T-helper 9 cell (primary cell): ENCODE results near the gene SNED1.

ENCODE experiments used
- DNase-seq: peaks from one replicate; pipeline ENCODE4 v3.0.0-alpha.2; 2020

The SNED1 gene

DNA sequence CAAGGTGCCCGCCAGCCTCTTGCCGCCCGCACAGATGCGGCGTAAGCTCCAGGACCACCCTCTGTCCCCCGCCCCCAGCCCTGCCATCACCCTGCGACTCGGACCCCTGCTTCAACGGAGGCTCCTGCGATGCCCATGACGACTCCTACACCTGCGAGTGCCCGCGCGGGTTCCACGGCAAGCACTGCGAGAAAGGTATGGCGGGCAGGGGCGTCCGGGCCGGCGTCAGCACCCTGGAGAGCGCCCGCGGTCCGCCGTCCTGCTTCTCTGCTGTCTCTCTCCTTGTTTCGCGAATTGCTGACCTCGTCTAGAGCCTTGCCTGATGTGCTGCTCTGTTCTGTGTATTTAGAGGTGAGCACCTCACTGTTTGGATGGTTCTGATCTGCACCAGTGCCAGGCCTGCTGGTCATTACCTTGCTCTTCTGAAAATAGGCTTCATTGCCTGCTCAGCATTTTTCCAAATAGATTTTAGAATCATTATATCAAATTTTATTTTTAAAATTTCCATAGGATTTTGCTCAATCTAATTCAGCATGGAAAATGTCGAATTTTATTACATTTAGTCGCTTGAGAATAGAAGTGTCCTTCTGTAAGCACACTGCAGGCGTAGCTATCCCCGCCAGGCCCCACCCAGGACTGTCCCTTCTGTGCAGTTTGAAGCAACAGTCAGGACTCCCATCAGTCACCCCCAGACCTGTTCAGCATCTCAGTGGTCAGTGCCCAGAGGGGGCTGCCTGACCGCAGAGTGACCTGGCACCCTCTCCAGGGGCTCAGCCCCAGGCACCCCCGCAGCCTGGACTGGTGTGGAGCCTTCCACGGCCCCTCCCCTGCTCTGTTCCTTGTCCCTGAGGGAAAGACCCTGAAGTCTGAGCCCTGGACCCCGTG, 51.6 kb downstream of the SNED1 start:
- DNase-seq = no peak

DNA sequence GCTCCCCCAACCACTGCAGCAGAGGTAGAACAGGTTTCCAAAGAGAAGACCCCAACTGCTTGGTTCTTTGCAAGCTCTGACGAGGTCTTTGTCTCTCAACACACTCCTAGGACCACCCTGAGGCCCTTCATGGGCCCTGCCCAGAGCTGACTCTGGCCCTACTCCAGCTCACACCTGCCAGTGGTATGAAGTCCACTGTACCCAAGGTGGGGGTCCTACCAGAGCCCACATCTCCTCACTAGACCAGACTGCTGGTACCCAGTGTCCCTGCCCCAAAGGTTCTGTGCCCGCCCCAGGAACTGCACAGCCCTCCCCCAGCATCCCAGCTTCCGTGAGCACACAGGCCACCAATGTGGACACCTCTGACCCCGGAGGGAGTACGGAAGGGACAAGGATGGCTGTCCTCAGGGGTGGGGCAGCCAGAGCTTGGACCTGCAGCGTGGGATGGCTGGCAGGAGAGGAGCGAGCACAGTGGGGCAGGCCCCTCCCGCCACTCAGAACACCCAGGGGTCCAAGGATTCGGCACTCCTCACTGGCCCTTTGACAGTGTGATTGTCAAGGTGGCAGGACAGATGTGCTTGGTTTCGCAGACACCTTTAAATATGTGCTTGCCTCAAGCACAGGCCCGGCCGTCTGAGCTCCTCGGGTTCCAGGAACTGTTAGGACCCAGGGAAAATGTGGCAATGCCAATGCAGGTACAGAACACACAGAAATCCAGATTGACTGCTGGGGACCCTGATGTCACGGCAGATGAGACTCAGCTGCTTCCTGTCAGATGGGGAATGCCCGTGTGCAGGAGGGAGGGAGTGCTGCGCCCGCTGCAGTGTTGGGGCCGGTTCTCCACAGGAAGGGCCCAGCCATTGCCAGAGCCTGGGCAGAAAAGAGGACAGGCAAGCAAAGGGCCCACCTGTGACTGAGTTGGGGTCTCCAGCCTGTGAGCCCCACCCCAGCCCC, 52.5 kb downstream of the SNED1 start:
- no peak for DNase-seq

DNA sequence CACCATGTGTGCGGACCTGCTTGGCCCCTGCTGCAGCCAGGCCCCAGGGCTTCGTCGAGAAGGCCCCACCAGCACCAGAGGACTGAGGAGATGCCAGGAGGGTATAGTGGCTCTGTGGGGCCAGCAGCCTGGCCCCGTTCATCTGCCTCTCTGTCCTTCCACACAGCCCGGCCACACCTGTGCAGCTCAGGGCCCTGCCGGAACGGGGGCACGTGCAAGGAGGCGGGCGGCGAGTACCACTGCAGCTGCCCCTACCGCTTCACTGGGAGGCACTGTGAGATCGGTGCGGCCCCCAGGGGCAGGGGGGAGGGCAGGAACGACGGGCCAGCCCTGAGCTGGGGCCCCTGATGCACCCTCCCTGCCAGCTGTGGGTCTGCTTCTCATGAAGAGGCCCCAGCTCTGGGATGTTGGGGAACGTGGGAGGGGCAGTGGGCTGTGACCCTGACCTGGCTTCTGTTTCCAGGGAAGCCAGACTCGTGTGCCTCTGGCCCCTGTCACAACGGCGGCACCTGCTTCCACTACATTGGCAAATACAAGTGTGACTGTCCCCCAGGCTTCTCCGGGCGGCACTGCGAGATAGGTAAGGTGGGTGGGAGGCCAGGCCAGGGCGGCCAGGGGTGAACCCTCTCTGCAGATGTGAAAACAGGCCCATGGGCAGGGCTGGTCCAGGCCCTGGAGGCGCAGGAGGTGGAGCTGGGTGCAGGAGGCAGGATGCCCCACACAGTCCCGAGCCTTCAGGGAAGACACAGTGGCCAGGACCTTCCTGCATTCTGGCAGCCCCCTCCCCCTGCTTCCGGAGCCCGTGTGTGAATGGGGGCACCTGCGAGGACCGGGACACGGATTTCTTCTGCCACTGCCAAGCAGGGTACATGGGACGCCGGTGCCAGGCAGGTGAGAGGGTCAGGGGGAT, 53.4 kb downstream of the SNED1 start:
- no peak for DNase-seq

DNA sequence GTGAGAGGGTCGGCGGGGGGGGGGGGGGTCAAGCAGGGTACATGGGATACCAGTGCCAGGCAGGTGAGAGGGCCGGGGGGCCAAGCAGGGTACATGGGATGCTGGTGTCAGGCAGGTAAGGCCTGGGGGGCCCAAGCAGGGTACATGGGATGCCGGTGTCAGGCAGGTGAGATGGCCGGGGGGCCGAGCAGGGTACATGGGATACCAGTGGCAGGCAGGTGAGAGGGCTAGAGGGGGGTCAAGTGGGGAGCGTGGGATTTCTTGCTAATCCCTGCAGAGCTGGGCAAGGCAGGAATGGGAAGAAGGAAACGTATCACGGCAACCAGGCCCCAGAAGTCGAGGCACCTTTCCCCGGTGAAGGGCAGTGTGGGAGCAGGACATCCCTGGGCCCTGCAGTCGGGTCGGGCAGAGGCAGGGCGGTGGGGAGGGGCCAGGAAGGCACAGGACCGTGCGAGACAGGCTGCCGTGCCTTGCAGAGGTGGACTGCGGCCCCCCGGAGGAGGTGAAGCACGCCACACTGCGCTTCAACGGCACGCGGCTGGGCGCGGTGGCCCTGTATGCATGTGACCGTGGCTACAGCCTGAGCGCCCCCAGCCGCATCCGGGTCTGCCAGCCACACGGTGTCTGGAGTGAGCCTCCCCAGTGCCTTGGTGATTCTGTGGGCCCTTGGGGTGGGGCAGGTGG, 54.4 kb downstream of the SNED1 start:
- DNase-seq = no peak

DNA sequence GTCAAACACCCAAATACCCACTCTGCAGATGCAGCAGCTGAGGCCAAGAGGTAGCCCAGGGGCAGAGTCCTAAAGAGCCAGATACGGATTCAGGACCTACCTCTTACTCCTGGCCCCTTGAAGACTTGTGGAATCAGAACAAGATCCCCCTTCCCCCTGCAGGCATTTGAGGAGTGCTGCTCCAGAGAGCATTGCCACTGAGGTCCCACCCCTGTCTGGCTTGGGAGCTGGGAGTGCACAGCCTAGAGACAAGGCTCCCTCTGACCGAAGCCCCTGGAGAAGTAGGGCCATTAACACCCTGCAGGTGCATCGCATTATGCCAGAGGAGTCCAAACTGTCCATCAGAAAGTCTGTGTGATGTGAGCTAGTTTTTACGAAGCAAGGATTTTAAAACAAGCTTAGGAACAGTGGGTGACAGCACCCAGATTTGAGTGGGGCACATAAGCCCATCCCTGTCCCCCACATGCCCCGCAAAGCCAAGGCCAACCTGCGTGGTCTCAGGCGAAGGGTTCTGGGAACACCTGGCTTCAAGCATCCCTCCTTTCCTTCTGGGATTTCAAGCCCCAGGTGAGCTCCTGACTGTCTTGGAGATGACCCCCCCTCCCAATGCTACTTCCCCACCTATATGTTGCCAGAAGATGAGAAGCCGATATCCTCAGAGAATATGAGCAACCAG, 55.3 kb downstream of the SNED1 start:
- DNase-seq = no peak

DNA sequence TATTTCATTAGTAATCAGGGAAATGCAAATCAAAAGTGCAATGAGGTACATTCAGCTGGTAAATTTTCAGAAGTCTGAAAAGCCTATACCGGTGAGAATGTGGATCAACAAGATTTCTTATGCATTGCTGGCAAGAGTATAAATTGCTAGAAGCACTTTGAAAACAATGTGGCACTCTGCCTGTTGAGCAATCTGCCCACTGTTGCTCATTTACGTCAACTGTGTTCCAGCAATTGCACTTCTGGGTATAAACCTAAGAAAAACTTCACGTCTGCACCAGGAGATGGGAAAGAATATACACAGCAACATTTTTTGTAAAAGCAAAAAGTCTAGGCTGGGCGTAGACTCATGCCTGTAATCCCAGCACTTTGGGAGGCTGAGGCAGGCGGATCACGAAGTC, 62.9 kb downstream of the SNED1 start:
- DNase-seq = no peak

DNA sequence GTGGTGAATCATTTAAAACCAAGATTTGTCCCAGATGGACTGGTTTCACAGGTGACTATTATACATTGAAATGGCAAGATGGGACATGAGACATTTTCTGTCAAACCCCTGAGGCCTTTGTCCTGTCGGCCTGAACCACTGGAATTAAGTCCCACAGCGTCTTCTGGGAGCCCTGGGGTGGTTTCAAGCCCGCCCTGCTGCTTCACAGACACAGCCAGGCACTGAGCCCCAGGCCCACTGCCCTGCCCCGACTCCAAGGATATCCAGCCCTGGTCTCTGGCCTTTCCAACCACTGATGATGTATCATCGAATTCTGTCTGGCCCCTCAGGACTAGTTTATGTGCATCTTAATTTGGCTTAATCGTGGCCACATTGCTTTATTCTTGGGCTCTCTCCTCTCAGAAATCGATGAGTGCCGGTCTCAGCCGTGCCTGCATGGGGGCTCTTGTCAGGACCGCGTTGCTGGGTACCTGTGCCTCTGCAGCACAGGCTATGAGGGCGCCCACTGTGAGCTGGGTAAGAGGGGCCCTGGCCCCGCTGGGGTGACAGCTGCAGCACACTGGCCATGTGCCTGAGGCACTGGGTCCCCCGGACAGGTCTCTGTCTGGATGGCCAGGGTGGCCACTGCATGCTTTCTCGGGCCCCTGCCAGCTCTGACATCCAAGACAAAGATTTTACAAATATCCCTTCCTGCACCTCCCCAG, 64.1 kb downstream of the SNED1 start:
- no peak for DNase-seq

DNA sequence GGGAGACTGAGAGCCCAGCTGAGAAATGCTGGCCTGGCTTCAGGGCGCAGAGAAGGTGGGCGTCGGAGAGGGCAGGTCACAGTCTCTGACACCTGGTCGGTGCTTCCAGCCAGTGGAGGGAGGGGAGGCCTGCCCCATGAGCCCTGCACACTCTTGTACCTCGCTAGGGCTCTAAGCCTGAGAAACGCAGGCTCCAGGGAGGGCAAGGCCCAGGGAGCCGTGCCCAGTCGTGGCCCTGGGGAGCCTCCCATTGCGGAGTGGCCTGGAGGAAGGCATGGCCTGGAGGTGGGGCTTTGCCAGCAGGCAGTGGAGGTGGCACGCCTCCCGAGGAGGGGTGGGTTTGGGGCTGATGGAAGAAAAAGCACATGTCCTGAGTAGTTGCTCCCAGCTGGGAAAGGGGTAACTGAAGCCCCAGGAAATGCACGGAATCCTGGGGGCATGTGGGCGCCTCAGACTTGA, 64.7 kb downstream of the SNED1 start:
- DNase-seq = no peak

DNA sequence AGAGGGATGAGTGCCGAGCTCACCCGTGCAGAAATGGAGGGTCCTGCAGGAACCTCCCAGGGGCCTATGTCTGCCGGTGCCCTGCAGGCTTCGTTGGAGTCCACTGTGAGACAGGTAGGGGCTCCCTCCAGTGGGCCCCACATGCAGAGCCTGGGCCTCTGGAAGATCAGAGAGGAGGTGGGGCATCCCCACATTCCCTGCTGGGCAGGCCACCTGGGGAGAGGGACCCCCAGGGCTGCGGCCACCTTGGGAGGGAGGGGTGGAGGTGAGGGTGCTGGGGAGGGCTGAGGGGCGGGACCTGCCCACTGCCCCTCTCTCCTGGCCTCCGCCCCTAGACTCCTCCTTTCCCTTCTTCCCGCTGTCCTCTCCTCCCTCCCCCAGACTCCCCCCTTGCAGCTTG, 65.2 kb downstream of the SNED1 start:
- DNase-seq = no peak

DNA sequence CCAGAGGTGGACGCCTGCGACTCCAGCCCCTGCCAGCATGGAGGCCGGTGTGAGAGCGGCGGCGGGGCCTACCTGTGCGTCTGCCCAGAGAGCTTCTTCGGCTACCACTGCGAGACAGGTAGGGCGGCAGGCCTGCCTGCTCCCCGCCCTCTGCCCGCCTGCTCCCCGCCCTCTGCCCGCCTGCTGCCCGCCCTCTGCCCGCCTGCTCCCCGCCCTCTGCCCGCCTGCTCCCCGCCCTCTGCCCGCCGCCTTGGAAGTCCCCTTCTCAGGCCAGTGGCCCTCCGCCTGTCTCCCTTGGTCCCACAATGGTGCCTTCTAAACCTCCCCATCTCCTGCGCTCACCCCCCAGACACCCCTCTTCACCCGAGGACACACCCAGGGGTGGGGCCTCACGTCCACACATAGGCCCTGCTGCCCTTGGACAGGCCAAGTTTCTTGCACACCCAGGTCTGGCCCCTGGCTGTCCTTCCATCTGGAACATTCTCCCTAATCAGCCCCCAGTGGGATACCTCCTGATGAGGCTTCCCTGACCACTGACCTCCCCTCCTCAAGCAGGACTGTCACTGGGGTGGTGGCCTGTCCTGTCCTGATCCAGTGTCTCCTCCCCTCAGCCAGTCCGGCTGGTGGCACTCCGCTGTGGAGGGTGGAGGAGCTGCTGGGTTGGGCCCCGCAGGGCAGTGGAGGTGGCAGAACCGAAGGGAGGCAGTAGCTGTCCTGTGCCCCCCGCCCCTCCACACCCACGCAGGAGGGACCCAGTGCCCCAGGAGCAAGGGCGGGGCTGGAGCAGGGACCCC, 65.8 kb downstream of the SNED1 start:
- DNase-seq = peak; percentile 16

DNA sequence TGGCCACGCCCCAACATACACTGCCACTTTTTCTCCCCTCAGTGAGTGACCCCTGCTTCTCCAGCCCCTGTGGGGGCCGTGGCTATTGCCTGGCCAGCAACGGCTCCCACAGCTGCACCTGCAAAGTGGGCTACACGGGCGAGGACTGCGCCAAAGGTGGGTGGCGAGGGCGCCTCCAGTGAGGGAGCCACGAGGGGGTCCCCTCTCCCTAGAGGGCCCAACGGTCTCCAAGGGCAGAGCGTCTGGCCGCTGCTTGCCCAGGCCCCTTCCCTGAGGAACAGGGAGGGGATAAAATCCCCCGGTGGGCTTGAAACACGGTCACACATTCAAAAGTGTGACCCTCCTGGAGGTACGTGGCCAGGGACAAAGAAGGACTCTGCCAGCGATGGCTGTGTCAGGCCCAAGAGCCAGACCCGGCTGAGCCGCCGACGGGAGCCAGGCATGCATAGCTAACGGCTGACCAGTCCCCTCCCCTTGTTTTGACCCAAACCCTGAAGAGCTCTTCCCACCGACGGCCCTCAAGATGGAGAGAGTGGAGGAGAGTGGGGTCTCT, 66.5 kb downstream of the SNED1 start:
- DNase-seq = no peak

DNA sequence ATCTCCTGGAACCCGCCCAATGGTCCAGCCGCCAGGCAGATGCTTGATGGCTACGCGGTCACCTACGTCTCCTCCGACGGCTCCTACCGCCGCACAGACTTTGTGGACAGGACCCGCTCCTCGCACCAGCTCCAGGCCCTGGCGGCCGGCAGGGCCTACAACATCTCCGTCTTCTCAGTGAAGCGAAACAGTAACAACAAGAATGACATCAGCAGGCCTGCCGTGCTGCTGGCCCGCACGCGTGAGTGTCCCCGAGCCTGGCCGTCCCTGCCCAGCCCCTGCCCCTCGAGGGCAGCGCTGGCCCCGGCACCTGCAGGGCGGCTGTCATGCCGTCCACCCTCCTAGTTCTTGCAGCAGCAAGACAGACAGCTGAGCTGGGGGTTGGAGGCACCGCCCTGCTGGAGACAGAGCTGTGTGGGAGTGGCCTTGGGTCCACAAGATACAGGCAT, 67.0 kb downstream of the SNED1 start:
- DNase-seq = no peak

DNA sequence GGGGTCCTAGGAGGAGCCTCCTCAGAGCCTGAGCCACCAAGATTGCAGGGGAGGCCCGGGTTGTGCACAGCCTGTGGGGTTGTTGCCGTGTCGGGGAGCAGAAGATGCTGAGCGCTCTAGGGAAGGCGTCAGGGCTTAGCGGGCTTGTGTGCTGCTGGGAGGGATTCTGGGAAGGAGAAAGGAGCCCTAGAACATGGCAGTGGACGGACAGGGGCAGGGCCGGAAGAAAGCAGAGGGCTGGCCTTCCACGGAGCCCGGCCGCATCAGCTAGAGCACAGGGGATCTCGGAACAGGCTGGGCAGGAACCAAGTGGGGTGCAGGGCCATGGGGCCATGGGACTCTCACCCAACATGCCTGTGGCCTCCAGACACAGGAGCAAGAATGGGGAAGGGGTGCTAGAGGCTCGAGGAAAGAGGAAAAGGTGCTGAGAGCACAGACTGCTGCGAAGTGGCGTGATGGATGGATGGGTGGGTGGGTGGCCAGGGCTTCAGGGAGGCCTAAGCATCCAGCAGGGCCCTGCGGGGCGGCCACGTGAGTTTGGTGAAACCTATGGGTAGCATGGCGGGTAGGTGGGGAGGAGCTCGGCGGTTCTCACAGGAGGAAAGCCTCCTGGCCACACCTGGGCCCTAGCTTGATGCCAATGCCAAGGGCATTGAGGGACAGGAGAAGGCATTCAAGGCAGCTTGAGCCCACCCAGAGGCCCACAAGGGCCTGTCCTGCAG, 67.9 kb downstream of the SNED1 start:
- DNase-seq = no peak

DNA sequence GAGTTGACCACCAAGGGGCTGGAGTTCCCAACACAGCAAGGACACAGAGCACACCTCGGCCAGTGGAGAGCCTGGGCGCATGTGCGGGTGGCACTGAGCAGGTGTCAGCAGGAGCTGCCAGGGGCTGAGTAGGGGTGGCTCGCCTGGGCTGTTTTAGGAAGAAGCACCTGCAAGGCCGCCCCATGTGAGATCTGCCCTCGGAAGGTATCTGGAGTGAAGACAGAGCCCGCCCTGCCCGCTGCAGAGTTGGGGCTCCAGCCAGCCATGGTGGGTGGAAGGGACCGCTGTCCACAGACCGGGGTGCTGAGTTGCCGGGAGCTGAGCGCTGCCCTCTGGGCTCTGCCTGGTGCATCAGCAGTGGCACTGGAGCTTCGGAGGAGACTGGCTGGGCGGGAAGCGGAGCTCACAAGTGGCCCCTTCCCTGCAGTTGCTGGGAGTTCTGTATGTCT, 68.5 kb downstream of the SNED1 start:
- no peak for DNase-seq

DNA sequence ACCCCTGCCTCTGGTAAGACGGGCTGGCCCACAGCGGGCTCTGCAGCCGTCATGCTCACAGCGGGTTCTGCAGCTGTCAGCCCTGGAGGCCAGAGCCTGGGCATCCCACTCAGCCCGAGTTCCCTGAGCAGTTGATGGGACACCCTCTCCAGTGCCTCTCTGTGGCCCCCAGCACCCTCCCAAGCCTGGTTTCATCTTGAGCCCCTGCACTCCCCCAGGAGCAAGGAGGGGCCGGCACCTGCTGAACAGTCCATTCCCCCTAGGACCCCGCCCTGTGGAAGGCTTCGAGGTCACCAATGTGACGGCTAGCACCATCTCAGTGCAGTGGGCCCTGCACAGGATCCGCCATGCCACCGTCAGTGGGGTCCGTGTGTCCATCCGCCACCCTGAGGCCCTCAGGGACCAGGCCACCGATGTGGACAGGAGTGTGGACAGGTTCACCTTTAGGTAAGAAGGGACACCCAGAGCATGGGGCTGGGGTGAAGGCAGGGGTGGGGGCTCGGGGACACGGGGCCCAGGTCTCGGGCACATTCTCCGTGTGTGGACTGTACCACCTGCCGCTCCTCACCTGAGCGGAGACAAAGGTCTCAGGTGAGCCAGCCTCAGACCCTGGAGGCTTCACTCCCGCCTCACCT, 69.2 kb downstream of the SNED1 start:
- DNase-seq = no peak

DNA sequence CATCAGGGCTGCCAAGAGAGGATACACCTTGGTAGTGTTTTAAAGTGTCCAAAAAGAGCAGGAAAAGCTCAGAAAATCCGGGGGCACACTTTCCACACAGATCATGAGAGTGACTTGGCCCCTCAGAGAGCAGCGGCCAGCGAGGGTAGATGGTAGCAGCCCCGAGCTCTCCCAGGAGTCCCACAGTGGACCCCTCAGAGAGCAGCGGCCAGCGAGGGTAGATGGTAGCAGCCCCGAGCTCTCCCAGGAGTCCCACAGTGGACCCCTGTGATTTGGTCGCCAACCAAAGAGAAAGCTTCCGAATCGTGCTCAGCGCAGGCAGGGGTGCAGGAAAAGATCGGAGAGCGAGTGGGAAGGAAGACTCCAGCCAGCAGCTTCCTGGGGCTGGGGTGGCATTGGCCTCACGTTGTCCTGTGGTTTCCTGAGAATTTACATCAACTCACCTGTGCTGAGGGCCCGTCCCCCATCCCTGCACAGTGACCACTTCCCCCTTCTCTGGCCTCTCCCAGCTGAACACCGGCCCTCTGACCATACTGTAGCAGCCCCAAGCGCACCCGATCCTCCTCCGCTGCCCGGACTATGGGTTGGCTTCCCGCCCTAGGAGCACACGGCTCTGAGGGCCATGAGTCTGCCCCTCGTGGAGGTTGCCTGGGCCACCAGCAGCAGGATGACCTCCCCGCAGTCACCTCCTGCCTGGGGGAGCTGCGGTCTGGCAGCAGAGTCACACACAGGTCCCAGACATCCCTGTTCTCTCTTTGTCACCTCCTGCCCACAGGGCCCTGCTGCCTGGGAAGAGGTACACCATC, 69.9 kb downstream of the SNED1 start:
- DNase-seq = no peak
